GM23338 (cell line): ENCODE data around the gene MPL. TPM values are rescaled to one million over a fixed set of nuclear protein-coding genes. Genes with fewer than 3 reads are reported as not detected.

Experiments used
- ATAC-seq: fragments of 200-7000 bp; cut with Tn5 transposase; 3 replicates; pipeline ENCODE4 v1.9.1; 2020
- DNase-seq: peaks from one replicate; pipeline ENCODE4 v3.0.0-alpha.2; 2015; ENCODE audit warnings: low spot score
- H2AFZ ChIP-seq: fragments of 200-600 bp; sonication (generic); 2 replicates; pipeline ENCODE4 v1.8.0; 2016; ENCODE audit warnings: antibody characterized with exemption, mild to moderate bottlenecking, moderate library complexity
- H3F3A ChIP-seq: fragments of 200-600 bp; sonication (generic); replicated peaks from 2 replicates; pipeline ENCODE4 v1.8.0; 2017; ENCODE audit warnings: antibody characterized with exemption, mixed run types, low read depth
- H3K27ac ChIP-seq: fragments of 200-600 bp; sonication (generic); 2 replicates; pipeline ENCODE4 v1.6.1; 2016; ENCODE audit warnings: low read depth
- H3K27me3 ChIP-seq: fragments of 200-600 bp; sonication (generic); 2 replicates; pipeline ENCODE4 v1.8.0; 2016; ENCODE audit warnings: mild to moderate bottlenecking, mixed run types, moderate library complexity; ENCODE audit not compliant: insufficient read depth
- H3K36me3 ChIP-seq: fragments of 200-600 bp; sonication (generic); 2 replicates; pipeline ENCODE4 v1.8.0; 2016; ENCODE audit warnings: mild to moderate bottlenecking; ENCODE audit not compliant: insufficient read depth
- H3K4me1 ChIP-seq: fragments of 200-600 bp; sonication (generic); 2 replicates; pipeline ENCODE4 v1.8.0; 2016; ENCODE audit warnings: mild to moderate bottlenecking, moderate library complexity; ENCODE audit not compliant: insufficient read depth
- H3K4me2 ChIP-seq: fragments of 200-600 bp; sonication (generic); 2 replicates; pipeline ENCODE4 v1.7.1; 2017; ENCODE audit warnings: mixed run types
- H3K4me3 ChIP-seq: fragments of 200-600 bp; sonication (generic); 2 replicates; pipeline ENCODE4 v1.6.1; 2016; ENCODE audit warnings: mixed run types
- H3K79me2 ChIP-seq: fragments of 200-600 bp; sonication (generic); replicated peaks from 2 replicates; pipeline ENCODE4 v1.8.0; 2017; ENCODE audit warnings: mild to moderate bottlenecking; ENCODE audit not compliant: insufficient read depth
- H3K9me2 ChIP-seq: fragments of 200-600 bp; sonication (generic); 2 replicates; pipeline ENCODE4 v1.8.0; 2017; ENCODE audit not compliant: insufficient read depth
- H4K20me1 ChIP-seq: fragments of 200-600 bp; sonication (generic); replicated peaks from 2 replicates; pipeline ENCODE4 v1.8.0; 2017; ENCODE audit warnings: mild to moderate bottlenecking; ENCODE audit not compliant: insufficient read depth
- H3K27ac Mint-ChIP-seq: 2 replicates; pipeline ENCODE4 v1.8.0; 2020; ENCODE audit warnings: inconsistent platforms, mild to moderate bottlenecking, moderate library complexity, mixed read lengths
- H3K27me3 Mint-ChIP-seq: 3 replicates; pipeline ENCODE4 v1.8.0; 2022; ENCODE audit warnings: low read depth, mild to moderate bottlenecking, moderate library complexity, mixed read lengths, inconsistent platforms; ENCODE audit not compliant: insufficient read depth, poor library complexity
- H3K36me3 Mint-ChIP-seq: 3 replicates; pipeline ENCODE4 v1.8.0; 2021; ENCODE audit warnings: low read depth, mild to moderate bottlenecking, inconsistent platforms, moderate library complexity, mixed read lengths
- H3K4me1 Mint-ChIP-seq: 3 replicates; pipeline ENCODE4 v1.8.0; 2020; ENCODE audit warnings: mild to moderate bottlenecking, inconsistent platforms, mixed read lengths
- H3K4me3 Mint-ChIP-seq: 3 replicates; pipeline ENCODE4 v1.8.0; 2021; ENCODE audit warnings: moderate library complexity, mild to moderate bottlenecking, inconsistent platforms, mixed read lengths
- H3K9me3 Mint-ChIP-seq: 3 replicates; pipeline ENCODE4 v1.8.0; 2020; ENCODE audit warnings: moderate library complexity, mild to moderate bottlenecking, inconsistent platforms, mixed read lengths
- CREB1 ChIP-seq: fragments of 250-450 bp; sonication (Bioruptor Pico); IDR thresholded peaks from 2 replicates; pipeline ENCODE4 v1.5.0; 2020; ENCODE audit warnings: low read depth, mild to moderate bottlenecking, moderate library complexity
- CTCF ChIP-seq, 2 experiments: fragments of 200-600 bp in 1 of 2; sonication (generic) in 1 of 2; conservative IDR thresholded peaks; 2 replicates each; pipeline versions ENCODE4 v1.5.1 to v1.6.1; 2016 to 2017; ENCODE audit warnings: antibody characterized with exemption in 2 of 2, low read depth in 2 of 2, mild to moderate bottlenecking in 2 of 2, moderate library complexity in 1 of 2
- ETS1 ChIP-seq: IDR thresholded peaks from 2 replicates; pipeline ENCODE4 v1.6.1; 2016; ENCODE audit warnings: antibody characterized with exemption
- EZH2 ChIP-seq: fragments of 200-600 bp; sonication (generic); IDR thresholded peaks from one replicate; pipeline ENCODE4 v1.8.0; 2017; ENCODE audit warnings: antibody characterized with exemption, mild to moderate bottlenecking, low read depth; ENCODE audit not compliant: unreplicated experiment
- EZH2phosphoT487 ChIP-seq: fragments of 200-600 bp; sonication (generic); IDR thresholded peaks from one replicate; pipeline ENCODE4 v1.8.1; 2018; ENCODE audit warnings: antibody characterized with exemption; ENCODE audit not compliant: unreplicated experiment
- JUNB ChIP-seq: IDR thresholded peaks from one replicate; pipeline ENCODE4 v1.6.1; 2016; ENCODE audit warnings: antibody characterized with exemption; ENCODE audit not compliant: unreplicated experiment
- NANOG ChIP-seq: IDR thresholded peaks from 2 replicates; pipeline ENCODE4 v1.6.1; 2016; ENCODE audit warnings: antibody characterized with exemption, borderline replicate concordance
- POLR2AphosphoS5 ChIP-seq: IDR thresholded peaks from 2 replicates; pipeline ENCODE4 v1.6.1; 2016; ENCODE audit warnings: antibody characterized with exemption, low read depth
- REST ChIP-seq: IDR thresholded peaks from one replicate; pipeline ENCODE4 v1.6.1; 2018; ENCODE audit warnings: antibody characterized with exemption; ENCODE audit not compliant: unreplicated experiment
- STAT1 ChIP-seq: IDR thresholded peaks from one replicate; pipeline ENCODE4 v1.6.1; 2016; ENCODE audit warnings: antibody characterized with exemption; ENCODE audit not compliant: unreplicated experiment
- ZNF114 ChIP-seq: fragments of 250-450 bp; sonication (Bioruptor Pico); IDR thresholded peaks from 2 replicates; pipeline ENCODE4 v1.5.0; 2020; ENCODE audit warnings: mild to moderate bottlenecking, moderate library complexity
- ZNF331 ChIP-seq: fragments of 250-450 bp; sonication (Bioruptor Pico); IDR thresholded peaks from 2 replicates; pipeline ENCODE4 v1.5.0; 2020; ENCODE audit warnings: low read depth, mild to moderate bottlenecking, moderate library complexity
- ZNF462 ChIP-seq: fragments of 250-450 bp; sonication (Bioruptor Pico); IDR thresholded peaks from 2 replicates; pipeline ENCODE4 v1.5.0; 2020; ENCODE audit warnings: mild to moderate bottlenecking, moderate library complexity
- polyA plus RNA-seq: library from polyadenylated mRNA; unstranded; fragments of >200 nt; fragmentation: Nextera tagmentation; extraction: Ambion mirVana; gene quantifications from 2 replicates; pipeline ENCODE4 v1.2.1, GENCODE V29; 2016
- total RNA-seq: library from RNA; depleted of rRNA; stranded (reverse); fragments of >200 nt; shearing (Covaris generic); gene quantifications from 2 replicates; pipeline ENCODE4 v1.2.3, GENCODE V29; 2014

Gene MPL
- total and polyA plus RNA-seq, 2 experiments from 2014 or later = not detected

- H3K9me3 Mint-ChIP-seq = peaks cover 26% of the 10 kb centered on the region
- Histone ChIP-seq H2AFZ (peak overlapping the region; percentile 85), H3K36me3 (0 out of 2 replicates have a peak, but pooled peaks cover under 1% of the 10 kb centered on the region), H3K4me3 (no peak overlapping the region), H3K4me1 (no peaks in the 10 kb centered on the region; the same call in 1 of the 2 replicates), H3F3A (no peaks in the 10 kb centered on the region; the same call in 1 of the 2 replicates), H3K27me3 (no peaks in the 10 kb centered on the region), H3K79me2 (no peaks in the 10 kb centered on the region), H3K4me2 (no peak overlapping the region), H4K20me1 (no peaks in the 10 kb centered on the region; the same call in 1 of the 2 replicates), H3K9me2 (peaks cover 5% of the 10 kb centered on the region; the same call in 1 of the 2 replicates), H3K27ac (no peak overlapping the region)
- TF ChIP-seq ZNF462 (CRISPR knock-in tag) (no peak), ZNF331 (CRISPR knock-in tag) (no peak), CTCF (conservative IDR thresholded peaks at IDR 0.05; ENCODE audit: low read depth in 2 of 2) (no peak), EZH2phosphoT487 (no peak), CREB1 (CRISPR knock-in tag) (no peak), STAT1 (no peak), JUNB (no peak), ZNF114 (CRISPR knock-in tag) (no peak), REST (no peak), NANOG (no peak), ETS1 (no peak), EZH2 (no peak), POLR2AphosphoS5 (no peak)
- H3K27ac Mint-ChIP-seq = no peak overlapping the region
- H3K27me3 Mint-ChIP-seq = peaks cover 4% of the 10 kb centered on the region
- ATAC-seq (peak; percentile 87), DNase-seq (peak; percentile 28)
- no peaks in the 10 kb centered on the region; the same call in 2 of the 3 replicates for H3K36me3 Mint-ChIP-seq
- H3K4me1 Mint-ChIP-seq = peaks cover 7% of the 10 kb centered on the region
- no peak overlapping the region for H3K4me3 Mint-ChIP-seq
Measured at GRCh38 chr1:43329995-43330751, 7.4 kb upstream of the MPL start.
